HL-60 (cell line): ENCODE measurements around the gene TNIK.

Experiments used
- DNase-seq, 2 experiments: peaks; one replicate each; pipeline ENCODE4 v3.0.0-alpha.2; 2010 to 2020; ENCODE audit warnings: low read depth in 1 of 2, low spot score in 1 of 2
- H3K27ac ChIP-seq: fragments of 250-450 bp; sonication (Bioruptor Pico); replicated peaks from 2 replicates; pipeline ENCODE4 v1.5.1; 2020; ENCODE audit warnings: mild to moderate bottlenecking, moderate library complexity
- H3K27me3 ChIP-seq: fragments of 250-450 bp; sonication (Bioruptor Pico); 2 replicates; pipeline ENCODE4 v1.5.1; 2021; ENCODE audit warnings: mild to moderate bottlenecking, moderate library complexity; ENCODE audit not compliant: insufficient read depth, poor library complexity, severe bottlenecking
- H3K4me3 ChIP-seq: replicated peaks from 2 replicates; pipeline ENCODE4 v1.5.1; 2011; ENCODE audit warnings: mild to moderate bottlenecking, control low read depth, low read length; ENCODE audit not compliant: insufficient read depth
- GABPA ChIP-seq: IDR thresholded peaks from 2 replicates; pipeline ENCODE4 v1.6.1; 2012; ENCODE audit warnings: low read depth
- POLR2AphosphoS5 ChIP-seq: IDR thresholded peaks from 2 replicates; pipeline ENCODE4 v1.6.1; 2012; ENCODE audit warnings: low read depth
- REST ChIP-seq: IDR thresholded peaks from 2 replicates; pipeline ENCODE4 v1.6.1; 2012; ENCODE audit warnings: low read depth; ENCODE audit not compliant: insufficient replicate concordance
- SPI1 ChIP-seq: IDR thresholded peaks from 2 replicates; pipeline ENCODE4 v1.6.1; 2012; ENCODE audit warnings: low read depth, mild to moderate bottlenecking, borderline replicate concordance
- TF ChIP-seq, protein P1 (sequence below): IDR thresholded peaks from one replicate; pipeline ENCODE4 v1.5.1; 2011; ENCODE audit warnings: low read length, control low read depth, inconsistent platforms; ENCODE audit not compliant: insufficient read depth

TNIK gene

DNA sequence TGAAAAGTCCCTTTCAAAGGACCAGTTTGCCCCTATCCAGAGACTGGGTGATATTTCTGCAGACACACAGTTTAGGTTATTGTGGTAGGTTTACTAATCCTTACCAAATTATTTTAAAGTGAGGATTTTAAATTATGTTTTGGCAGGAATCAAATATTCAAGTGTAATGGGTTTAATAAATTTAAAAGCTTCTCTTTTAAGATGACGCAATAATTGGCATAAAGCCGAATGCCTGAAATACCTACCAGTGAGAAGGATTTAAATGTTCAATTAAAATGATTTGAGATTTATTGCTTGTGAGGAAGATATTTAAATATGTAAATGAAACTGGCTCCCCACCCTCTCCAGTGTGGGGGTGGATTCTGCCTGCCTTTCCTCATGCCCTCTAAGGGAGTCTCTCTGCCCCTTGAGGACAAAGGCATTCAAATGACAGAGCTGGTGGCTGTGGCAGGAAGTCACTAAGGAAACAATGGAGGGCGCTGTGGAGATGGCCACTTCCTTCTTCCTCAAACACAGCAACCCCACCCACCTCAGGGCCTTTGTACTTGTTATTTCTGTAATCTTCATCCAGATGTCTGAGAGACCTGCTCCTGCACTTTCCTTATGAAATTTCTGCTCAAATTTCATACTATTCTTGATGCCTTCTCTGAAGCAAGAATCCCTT lies 131.7 kb downstream of the TNIK start:
- Histone ChIP-seq H3K27me3 (no peaks in the 10 kb centered on the region), H3K27ac (no peak overlapping the region), H3K4me3 (no peak overlapping the region)
- TF ChIP-seq REST (no peak), SPI1 (peak; percentile 83; the same call in 1 of the 2 replicates), GABPA (0 out of 2 replicates have a peak, but pooled peaks have one; percentile 26)
- peak in 1 of 2 experiments; percentile 50 for DNase-seq

DNA sequence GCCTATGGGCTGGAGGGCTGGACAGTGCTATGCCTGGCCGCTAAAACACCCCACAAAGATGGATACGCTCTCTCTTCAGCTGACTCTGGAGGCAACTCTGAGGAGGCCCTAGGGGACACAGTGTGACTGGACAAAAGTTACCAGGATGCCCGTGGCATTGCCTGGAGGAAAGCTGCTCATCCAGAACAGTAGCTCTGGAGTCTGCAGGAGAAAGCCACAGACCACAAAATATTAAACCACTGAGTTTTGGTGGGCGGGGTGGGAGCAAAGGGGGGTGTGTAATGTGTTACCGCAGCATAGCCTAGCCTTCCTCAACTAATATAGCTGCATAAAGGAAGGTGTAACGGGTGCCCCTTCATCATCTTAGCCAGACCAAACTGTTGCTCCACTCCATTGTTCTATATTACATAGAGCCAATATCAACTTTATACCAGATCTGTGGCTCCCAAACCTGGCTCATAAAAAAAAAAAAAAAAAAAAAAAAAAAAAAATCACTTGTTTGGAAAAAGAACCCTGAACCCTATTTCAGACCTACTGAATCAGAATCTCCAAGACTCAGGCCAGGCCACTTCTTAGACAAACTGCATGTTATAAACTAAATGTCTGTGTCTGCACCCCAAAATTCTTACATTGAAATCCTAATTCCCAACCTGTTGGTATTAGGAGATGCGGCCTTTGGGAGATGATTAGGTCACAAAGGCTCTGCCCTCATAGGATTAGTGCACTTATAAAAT lies 132.6 kb downstream of the TNIK start:
- no peak for DNase-seq
- H3K27me3 ChIP-seq = no peaks in the 10 kb centered on the region
- no peak overlapping the region for H3K4me3 ChIP-seq
- H3K27ac ChIP-seq = no peak overlapping the region
- TF ChIP-seq, protein P1, sequence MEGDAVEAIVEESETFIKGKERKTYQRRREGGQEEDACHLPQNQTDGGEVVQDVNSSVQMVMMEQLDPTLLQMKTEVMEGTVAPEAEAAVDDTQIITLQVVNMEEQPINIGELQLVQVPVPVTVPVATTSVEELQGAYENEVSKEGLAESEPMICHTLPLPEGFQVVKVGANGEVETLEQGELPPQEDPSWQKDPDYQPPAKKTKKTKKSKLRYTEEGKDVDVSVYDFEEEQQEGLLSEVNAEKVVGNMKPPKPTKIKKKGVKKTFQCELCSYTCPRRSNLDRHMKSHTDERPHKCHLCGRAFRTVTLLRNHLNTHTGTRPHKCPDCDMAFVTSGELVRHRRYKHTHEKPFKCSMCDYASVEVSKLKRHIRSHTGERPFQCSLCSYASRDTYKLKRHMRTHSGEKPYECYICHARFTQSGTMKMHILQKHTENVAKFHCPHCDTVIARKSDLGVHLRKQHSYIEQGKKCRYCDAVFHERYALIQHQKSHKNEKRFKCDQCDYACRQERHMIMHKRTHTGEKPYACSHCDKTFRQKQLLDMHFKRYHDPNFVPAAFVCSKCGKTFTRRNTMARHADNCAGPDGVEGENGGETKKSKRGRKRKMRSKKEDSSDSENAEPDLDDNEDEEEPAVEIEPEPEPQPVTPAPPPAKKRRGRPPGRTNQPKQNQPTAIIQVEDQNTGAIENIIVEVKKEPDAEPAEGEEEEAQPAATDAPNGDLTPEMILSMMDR = no peak
- TF ChIP-seq GABPA (no peak), REST (no peak), POLR2AphosphoS5 (no peak), SPI1 (no peak)

DNA sequence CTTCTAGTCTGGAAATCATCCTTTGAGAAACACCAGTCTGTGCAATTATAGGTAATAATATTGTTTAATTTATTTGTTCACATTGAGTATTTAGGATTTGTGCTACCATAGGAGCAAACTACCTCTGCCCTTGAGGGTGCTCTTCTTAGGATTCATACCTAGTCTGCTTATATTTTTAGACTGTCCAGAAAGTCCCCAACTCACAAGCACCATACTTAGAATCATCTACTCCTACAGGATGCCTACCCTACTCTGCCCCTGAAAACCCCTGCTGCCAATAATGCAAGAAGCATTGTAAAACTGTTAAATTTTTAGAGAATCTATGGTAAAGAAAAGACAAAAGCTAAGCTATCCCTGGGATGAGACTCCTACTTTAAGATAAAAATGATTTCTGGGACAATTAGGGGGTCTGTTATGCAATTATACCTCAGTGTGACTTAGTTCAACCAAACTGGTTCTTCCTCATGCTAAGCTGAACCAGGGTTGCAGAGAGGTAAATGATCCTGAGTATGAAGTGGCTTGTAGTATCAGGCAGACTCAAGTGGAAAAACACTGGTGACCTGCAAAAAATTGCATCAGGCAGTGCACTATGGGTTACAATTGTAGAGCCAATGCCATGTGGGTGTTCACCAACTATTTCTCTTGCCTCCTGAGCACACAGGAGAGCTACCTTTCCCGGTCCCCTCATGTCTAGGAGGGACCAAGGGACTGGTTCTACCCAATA lies 133.3 kb downstream of the TNIK start:
- Histone ChIP-seq H3K27me3 (no peaks in the 10 kb centered on the region), H3K27ac (no peak overlapping the region), H3K4me3 (no peak overlapping the region)
- TF ChIP-seq, protein P1 = no peak
- no peak for DNase-seq

GRCh38 chr3:171323938-171324536 lies 136.2 kb downstream of the TNIK start:
- no peak for TF ChIP-seq REST
- TF ChIP-seq GABPA = no peak
- TF ChIP-seq, protein P1 = no peak
- no peak for TF ChIP-seq POLR2AphosphoS5
- TF ChIP-seq SPI1 = no peak
- no peaks in the 10 kb centered on the region for H3K27me3 ChIP-seq
- no peak overlapping the region for H3K27ac ChIP-seq
- no peak for DNase-seq
- H3K4me3 ChIP-seq = no peak overlapping the region
